ENCODE results near the gene TRIM33.

TRIM33 gene

GRCh38 chr1:114353262-114353661 is 157.7 kb downstream of the TRIM33 start:
- DNase-seq (ENCODE audit: low read depth in 2 of 3, low spot score in 1 of 3) = no peak

DNA sequence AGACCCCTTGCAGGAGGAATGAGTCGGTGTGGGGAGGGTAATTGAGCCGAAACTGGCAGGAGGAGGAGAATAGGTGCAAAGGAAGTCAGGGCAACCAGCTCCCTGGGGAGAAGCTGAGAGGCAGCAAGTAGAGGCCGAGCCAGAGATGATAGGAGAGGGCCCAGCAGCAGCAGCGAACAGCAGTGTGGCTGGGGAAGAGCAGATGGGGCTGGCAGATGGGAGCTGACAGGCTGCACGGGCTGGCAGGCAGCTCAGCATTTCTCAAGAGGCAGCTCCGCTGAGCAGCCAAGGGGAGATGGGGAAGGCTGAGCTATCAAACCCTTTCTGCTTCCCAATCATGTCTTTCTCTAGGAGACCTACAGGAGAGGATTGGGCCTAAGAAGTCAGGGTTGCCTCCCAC is 158.2 kb downstream of the TRIM33 start:
- no peak for DNase-seq (ENCODE audit: low read depth in 2 of 3, low spot score in 1 of 3)

- no peak for DNase-seq (ENCODE audit: low read depth in 2 of 3, low spot score in 1 of 3)
These were observed 160.1 kb downstream of the TRIM33 start for GRCh38 chr1:114350731-114351445.

GRCh38 chr1:114349891-114350605 is 161.0 kb downstream of the TRIM33 start:
- no peak for DNase-seq (ENCODE audit: low read depth in 2 of 3, low spot score in 1 of 3)

DNA sequence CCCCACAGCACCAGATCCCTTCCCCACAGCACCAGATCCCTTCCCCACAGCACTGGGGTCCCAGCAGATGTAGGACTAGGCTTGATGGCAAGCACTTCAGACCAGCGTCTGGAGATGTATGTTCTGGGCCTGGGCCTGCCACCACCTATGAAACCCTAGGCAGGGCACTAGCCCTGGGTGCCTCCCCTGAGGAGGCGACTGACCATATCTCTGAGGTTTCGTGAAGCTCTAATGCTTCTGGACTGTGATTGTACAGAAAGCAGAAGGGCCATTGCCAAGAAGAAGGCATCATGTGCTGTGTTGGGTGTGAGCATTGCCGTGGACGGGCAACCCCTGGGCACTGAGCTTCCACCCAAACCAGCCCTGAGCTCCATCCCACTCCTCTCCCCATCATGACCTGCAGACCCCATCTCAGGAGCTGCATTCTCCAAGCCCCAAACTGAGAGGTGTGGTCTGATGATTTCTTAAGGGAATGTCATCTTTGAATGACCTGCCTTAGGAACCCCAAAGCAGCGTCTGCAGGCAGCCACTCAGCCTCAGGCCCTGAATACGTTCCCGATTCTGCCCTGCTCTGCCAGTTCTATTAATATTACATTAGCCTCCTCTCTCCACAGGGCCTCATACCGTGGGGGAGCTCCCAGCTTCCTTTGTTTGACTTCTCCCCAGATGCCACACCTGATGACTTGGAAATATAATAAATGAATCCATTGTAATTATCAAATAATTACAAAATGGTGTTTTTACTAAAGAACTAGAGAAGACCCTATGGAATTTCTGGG is 163.4 kb downstream of the TRIM33 start:
- no peak for DNase-seq (ENCODE audit: low read depth in 2 of 3, low spot score in 1 of 3)

- peak; percentile 95 to 99 (median 96) for DNase-seq (ENCODE audit: low read depth in 2 of 3, low spot score in 1 of 3)
These were observed 164.4 kb downstream of the TRIM33 start for GRCh38 chr1:114346480-114347029.

GRCh38 chr1:114345930-114346479 is 165.0 kb downstream of the TRIM33 start:
- no peak for DNase-seq (ENCODE audit: low read depth in 2 of 3, low spot score in 1 of 3)

- DNase-seq (ENCODE audit: low read depth in 2 of 3, low spot score in 1 of 3) = no peak
These were observed 166.3 kb downstream of the TRIM33 start for GRCh38 chr1:114344656-114345055.
